ENCODE results near the gene REEP2. TPM values are rescaled to one million over a fixed set of nuclear protein-coding genes. Genes with fewer than 3 reads are reported as not detected.

REEP2 gene
- 8.2 and 11.9 TPM in 2 replicates for total RNA-seq

GRCh38 chr5:138438724-138439476 is at the start of gene REEP2:
REEP2 (plus strand) TSS chr5:138439057; CDS start chr5:138439209, 152 bp downstream.

DNA sequence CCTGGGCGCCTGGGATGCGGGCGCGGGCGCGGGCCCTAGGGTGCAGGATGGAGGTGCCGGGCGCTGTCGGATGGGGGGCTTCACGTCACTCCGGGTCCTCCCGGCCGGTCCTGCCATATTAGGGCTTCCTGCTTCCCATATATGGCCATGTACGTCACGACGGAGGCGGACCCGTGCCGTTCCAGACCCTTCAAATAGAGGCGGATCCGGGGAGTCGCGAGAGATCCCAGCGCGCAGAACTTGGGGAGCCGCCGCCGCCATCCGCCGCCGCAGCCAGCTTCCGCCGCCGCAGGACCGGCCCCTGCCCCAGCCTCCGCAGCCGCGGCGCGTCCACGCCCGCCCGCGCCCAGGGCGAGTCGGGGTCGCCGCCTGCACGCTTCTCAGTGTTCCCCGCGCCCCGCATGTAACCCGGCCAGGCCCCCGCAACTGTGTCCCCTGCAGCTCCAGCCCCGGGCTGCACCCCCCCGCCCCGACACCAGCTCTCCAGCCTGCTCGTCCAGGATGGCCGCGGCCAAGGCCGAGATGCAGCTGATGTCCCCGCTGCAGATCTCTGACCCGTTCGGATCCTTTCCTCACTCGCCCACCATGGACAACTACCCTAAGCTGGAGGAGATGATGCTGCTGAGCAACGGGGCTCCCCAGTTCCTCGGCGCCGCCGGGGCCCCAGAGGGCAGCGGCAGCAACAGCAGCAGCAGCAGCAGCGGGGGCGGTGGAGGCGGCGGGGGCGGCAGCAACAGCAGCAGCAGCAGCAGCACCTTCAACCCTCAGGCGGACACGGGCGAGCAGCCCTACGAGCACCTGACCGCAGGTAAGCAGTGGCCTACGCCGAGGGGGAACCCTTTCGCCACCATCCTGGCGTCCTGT is 26.6 kb downstream of the REEP2 start, which contains the start of gene EGR1:
EGR1 (plus strand) TSS at position 219 of the 864 bp plus-strand sequence; CDS start at position 502, 283 bp downstream.

Small RNAs within 50 kb of the gene (small RNA-seq; reads per million reads assigned to genes)
- not detected for gene AC113403.1

Other genes with a start within 250 kb of the REEP2 start
- 32.6 and 34.2 TPM in 2 replicates for gene CDC23, start 225.7 kb upstream of the REEP2 start, total RNA-seq
- gene GFRA3, start 164.4 kb upstream of the REEP2 start, total RNA-seq = not detected in 2 replicates
- gene CDC25C, start 107.3 kb upstream of the REEP2 start, total RNA-seq = 3.4 and 5.9 TPM in 2 replicates
- 32.1 and 32.6 TPM in 2 replicates for gene FAM53C, start 100.8 kb upstream of the REEP2 start, total RNA-seq
- 55.7 and 60.1 TPM in 2 replicates for gene KDM3B, start 86.4 kb upstream of the REEP2 start, total RNA-seq
- 4.6 and 23.8 TPM in 2 replicates for gene EGR1, start 26.4 kb downstream of the REEP2 start, total RNA-seq
- 120 and 137 TPM in 2 replicates for gene ETF1, start 104.2 kb downstream of the REEP2 start, total RNA-seq
- gene HSPA9, start 136.3 kb downstream of the REEP2 start, total RNA-seq = 306 and 331 TPM in 2 replicates

Data from articular chondrocyte of knee joint (primary cell).